ENCODE data around the gene COX4I2. TPM values are rescaled to one million over a fixed set of nuclear protein-coding genes. Genes with fewer than 3 reads are reported as not detected.

Gene COX4I2
- total RNA-seq, 1 experiment from 2014 or later: not detected

DNA sequence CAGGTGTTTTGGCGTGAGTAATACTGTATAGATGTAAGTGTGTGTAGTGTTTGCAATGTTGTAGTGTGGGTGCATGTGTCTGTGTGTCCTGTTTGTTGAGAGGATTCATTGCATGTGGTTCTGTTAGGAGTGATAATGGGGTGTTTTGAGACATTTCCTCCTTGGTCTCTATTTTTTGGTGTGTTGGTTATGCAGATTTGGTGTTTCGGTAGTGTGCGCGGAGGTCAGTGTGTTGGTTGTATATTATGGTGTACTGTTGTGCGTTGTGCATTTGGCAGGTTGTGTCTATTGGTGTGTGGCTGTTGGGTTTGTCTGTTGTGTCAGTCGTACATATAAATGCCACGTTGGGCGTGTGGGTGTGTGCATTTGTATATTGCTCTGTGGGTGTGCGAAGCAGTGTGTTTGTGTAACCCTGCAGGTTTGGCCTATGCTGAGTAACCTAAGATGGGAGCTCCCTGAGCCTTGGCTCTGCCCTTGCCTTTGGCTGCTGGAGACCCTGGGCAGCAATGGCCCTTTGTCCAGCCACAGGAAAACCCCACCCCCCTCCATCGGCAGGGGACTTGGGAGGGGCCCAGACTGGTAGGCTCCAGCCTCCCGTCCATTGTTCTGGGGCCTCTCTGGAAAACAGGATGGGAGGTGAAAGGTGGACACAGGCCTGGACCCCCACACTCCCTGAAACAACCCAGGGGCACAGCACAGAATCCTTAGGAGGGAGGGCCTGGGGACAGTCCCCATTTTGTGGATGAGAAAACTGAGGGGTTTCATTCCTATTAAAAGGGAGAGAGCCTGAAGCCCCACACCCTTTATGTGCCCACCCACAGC, 42.9 kb upstream of the COX4I2 start:
- POLR2A ChIA-PET: interaction anchor here (0.8 to 2.9 kb wide), 5 partner anchors 10 to 32 kb away, joined by 3 to 20 read pairs (median 7); partner anchors contain the start of gene ID1

DNA sequence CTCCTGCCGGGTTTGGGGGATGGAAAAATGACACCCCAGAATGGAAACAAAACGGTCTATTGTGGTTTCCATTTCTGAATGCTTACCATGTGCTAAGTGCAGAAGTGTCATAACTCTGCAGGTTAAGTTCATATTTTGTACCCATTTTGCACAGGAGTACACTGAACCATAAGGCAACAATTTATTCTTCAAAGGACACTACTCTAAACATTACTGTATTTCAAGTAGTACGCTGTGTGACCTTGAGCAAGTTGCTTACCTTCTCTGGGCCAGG, 42.4 kb upstream of the COX4I2 start:
- Mint-ChIP-seq H3K4me3 (no peak overlapping the region), H3K27ac (peak overlapping the region; percentile 88), H3K4me1 (peaks cover 49% of the 10 kb centered on the region), H3K36me3 (no peaks in the 10 kb centered on the region), H3K27me3 (ENCODE audit: low read depth) (no peaks in the 10 kb centered on the region), H3K9me3 (no peaks in the 10 kb centered on the region)
- DNase-seq (ENCODE audit: low spot score) (no peak), ATAC-seq (no peak)
- TF ChIP-seq CREB1 (CRISPR knock-in tag; IDR thresholded peaks at IDR 0.05) (no peak), GTF2I (CRISPR knock-in tag; conservative IDR thresholded peaks at IDR 0.05) (peak; percentile 92; the same call in 1 of the 2 replicates), EMX1 (CRISPR knock-in tag; IDR thresholded peaks at IDR 0.05) (0 out of 2 replicates have a peak, but pooled peaks have one; percentile 8), ZNF396 (CRISPR knock-in tag; IDR thresholded peaks at IDR 0.05; ENCODE audit: borderline replicate concordance) (no peak), TP53 (CRISPR knock-in tag; IDR thresholded peaks at IDR 0.05) (no peak), ZNF219 (CRISPR knock-in tag; IDR thresholded peaks at IDR 0.05; ENCODE audit: borderline replicate concordance) (no peak), ZNF121 (CRISPR knock-in tag; IDR thresholded peaks at IDR 0.05) (peak; percentile 75; the same call in 1 of the 2 replicates), NR1H2 (CRISPR knock-in tag; IDR thresholded peaks at IDR 0.05) (no peak), FOXP1 (CRISPR knock-in tag; IDR thresholded peaks at IDR 0.05; ENCODE audit: borderline replicate concordance) (no peak), RELA (CRISPR knock-in tag; IDR thresholded peaks at IDR 0.05; ENCODE audit: borderline replicate concordance) (no peak)
- TF ChIP-seq, protein P1, sequence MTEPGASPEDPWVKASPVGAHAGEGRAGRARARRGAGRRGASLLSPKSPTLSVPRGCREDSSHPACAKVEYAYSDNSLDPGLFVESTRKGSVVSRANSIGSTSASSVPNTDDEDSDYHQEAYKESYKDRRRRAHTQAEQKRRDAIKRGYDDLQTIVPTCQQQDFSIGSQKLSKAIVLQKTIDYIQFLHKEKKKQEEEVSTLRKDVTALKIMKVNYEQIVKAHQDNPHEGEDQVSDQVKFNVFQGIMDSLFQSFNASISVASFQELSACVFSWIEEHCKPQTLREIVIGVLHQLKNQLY (CRISPR knock-in tag; IDR thresholded peaks at IDR 0.05): no peak
- TF ChIP-seq, protein P2, sequence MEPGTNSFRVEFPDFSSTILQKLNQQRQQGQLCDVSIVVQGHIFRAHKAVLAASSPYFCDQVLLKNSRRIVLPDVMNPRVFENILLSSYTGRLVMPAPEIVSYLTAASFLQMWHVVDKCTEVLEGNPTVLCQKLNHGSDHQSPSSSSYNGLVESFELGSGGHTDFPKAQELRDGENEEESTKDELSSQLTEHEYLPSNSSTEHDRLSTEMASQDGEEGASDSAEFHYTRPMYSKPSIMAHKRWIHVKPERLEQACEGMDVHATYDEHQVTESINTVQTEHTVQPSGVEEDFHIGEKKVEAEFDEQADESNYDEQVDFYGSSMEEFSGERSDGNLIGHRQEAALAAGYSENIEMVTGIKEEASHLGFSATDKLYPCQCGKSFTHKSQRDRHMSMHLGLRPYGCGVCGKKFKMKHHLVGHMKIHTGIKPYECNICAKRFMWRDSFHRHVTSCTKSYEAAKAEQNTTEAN (CRISPR knock-in tag; IDR thresholded peaks at IDR 0.05): no peak
- TF ChIP-seq, protein P3, sequence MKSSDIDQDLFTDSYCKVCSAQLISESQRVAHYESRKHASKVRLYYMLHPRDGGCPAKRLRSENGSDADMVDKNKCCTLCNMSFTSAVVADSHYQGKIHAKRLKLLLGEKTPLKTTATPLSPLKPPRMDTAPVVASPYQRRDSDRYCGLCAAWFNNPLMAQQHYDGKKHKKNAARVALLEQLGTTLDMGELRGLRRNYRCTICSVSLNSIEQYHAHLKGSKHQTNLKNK (CRISPR knock-in tag; IDR thresholded peaks at IDR 0.05): 0 out of 2 replicates have a peak, but pooled peaks have one; percentile 15
- ChIA-PET POLR2A (interaction anchor here (0.5 to 2.9 kb wide), 6 partner anchors 9 to 22 kb away, joined by 3 to 20 read pairs (median 10); partner anchors contain the start of gene ID1), CTCF (interaction anchor here (0.6 to 5.7 kb wide), 17 partner anchors 8 to 422 kb away, joined by 3 to 62 read pairs (median 4); partner anchors contain the start of gene ID1)

More for the DNA sequence above, 42.9 kb upstream of the COX4I2 start:
- TF ChIP-seq MXD4 (CRISPR knock-in tag; IDR thresholded peaks at IDR 0.05; ENCODE audit: borderline replicate concordance) (no peak), ZNF671 (CRISPR knock-in tag; IDR thresholded peaks at IDR 0.05) (no peak), NFE2L1 (CRISPR knock-in tag; IDR thresholded peaks at IDR 0.05) (0 out of 2 replicates have a peak, but pooled peaks have one; percentile 50)
- TF ChIP-seq, protein P4, sequence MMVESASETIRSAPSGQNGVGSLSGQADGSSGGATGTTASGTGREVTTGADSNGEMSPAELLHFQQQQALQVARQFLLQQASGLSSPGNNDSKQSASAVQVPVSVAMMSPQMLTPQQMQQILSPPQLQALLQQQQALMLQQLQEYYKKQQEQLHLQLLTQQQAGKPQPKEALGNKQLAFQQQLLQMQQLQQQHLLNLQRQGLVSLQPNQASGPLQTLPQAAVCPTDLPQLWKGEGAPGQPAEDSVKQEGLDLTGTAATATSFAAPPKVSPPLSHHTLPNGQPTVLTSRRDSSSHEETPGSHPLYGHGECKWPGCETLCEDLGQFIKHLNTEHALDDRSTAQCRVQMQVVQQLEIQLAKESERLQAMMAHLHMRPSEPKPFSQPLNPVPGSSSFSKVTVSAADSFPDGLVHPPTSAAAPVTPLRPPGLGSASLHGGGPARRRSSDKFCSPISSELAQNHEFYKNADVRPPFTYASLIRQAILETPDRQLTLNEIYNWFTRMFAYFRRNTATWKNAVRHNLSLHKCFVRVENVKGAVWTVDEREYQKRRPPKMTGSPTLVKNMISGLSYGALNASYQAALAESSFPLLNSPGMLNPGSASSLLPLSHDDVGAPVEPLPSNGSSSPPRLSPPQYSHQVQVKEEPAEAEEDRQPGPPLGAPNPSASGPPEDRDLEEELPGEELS (CRISPR knock-in tag; IDR thresholded peaks at IDR 0.05): 0 out of 2 replicates have a peak, but pooled peaks have one; percentile 11
- Mint-ChIP-seq H3K27ac (peak overlapping the region; percentile 88), H3K36me3 (no peaks in the 10 kb centered on the region), H3K4me3 (no peak overlapping the region), H3K27me3 (ENCODE audit: low read depth) (no peaks in the 10 kb centered on the region), H3K9me3 (no peaks in the 10 kb centered on the region), H3K4me1 (peaks cover 49% of the 10 kb centered on the region)
- CTCF ChIA-PET: interaction anchor here (0.8 to 5.7 kb wide), 12 partner anchors 9 to 129 kb away, joined by 3 to 62 read pairs (median 6); partner anchors contain the start of gene ID1
- DNase-seq (ENCODE audit: low spot score) (peak; percentile 79), ATAC-seq (peak; percentile 24)
